ENCODE data around the gene MRFAP1L1.
"Not testable (repeated sequence)": the region's sequence is repeated elsewhere in the genome, so short reads cannot be mapped to it uniquely, and the experiment has no call there.

Gene MRFAP1L1

GRCh38 chr4:6733358-6734164 lies 23.9 kb upstream of the MRFAP1L1 start:
- no peak for DNase-seq

- DNase-seq, result no peak
These were observed 23.0 kb upstream of the MRFAP1L1 start for GRCh38 chr4:6732441-6733357.

- no peak for DNase-seq
These were observed 22.1 kb upstream of the MRFAP1L1 start for GRCh38 chr4:6731780-6732179.

GRCh38 chr4:6731318-6731675 lies 21.6 kb upstream of the MRFAP1L1 start:
- no peak for DNase-seq

- DNase-seq, result no peak
These were observed 21.1 kb upstream of the MRFAP1L1 start for GRCh38 chr4:6730603-6731317.

GRCh38 chr4:6728320-6729029 lies 18.8 kb upstream of the MRFAP1L1 start:
- DNase-seq, result no peak

GRCh38 chr4:6727943-6728250 lies 18.2 kb upstream of the MRFAP1L1 start:
- no peak for DNase-seq

GRCh38 chr4:6727081-6727942 lies 17.6 kb upstream of the MRFAP1L1 start:
- DNase-seq, result no peak

GRCh38 chr4:6725427-6725961 lies 15.8 kb upstream of the MRFAP1L1 start:
- not testable (repeated sequence) for DNase-seq

- no peak for DNase-seq
These were observed 14.9 kb upstream of the MRFAP1L1 start for GRCh38 chr4:6724421-6725111.

GRCh38 chr4:6723851-6724250 lies 14.2 kb upstream of the MRFAP1L1 start:
- no peak for DNase-seq

GRCh38 chr4:6722891-6723290 lies 13.2 kb upstream of the MRFAP1L1 start:
- no peak for DNase-seq

- no peak for DNase-seq
These were observed 11.5 kb upstream of the MRFAP1L1 start for GRCh38 chr4:6721121-6721520.

GRCh38 chr4:6720202-6720699 lies 10.6 kb upstream of the MRFAP1L1 start:
- peak; percentile 37 for DNase-seq

- no peak for DNase-seq
These were observed 10.0 kb upstream of the MRFAP1L1 start for GRCh38 chr4:6719611-6720179.

- no peak for DNase-seq
These were observed 9.4 kb upstream of the MRFAP1L1 start for GRCh38 chr4:6718932-6719610.

GRCh38 chr4:6716958-6717655 lies 7.4 kb upstream of the MRFAP1L1 start:
- DNase-seq, result no peak

- peak; percentile 38 for DNase-seq
These were observed 6.6 kb upstream of the MRFAP1L1 start, which contains the start of gene BLOC1S4 for GRCh38 chr4:6716018-6716911. BLOC1S4 (plus strand) TSS chr4:6716174; CDS start chr4:6716210, 36 bp downstream.

Measured in NCI-H510A treated with DMSO at 0.1 percent for 48 hours (cell line).